ENCODE results near the gene KIAA0825.

DNA sequence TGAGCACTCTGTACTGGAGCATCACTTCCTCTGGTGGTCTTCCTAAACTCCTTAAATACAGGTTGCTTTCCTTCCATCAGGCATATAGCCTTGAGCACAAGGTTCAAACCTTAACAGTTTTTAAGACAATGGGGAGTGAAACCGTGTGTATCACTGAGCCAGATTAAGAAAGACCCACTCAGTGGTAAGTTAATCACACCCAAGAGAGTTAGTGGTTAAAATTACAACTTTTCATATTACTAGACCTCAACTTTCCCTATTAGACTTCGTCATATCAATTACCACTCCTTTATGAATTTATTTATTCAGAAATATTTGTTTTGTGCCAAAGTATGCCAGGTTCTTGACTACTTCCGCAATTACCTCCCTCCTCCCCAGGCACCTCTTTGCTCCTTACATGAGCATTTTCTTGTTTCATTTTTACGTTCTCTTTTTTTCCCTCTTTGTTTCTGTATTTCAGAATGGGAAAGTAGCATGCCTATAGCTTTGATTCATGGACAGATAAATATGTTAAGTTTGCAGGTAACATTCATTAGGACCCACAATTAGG lies 351.0 kb downstream of the KIAA0825 start:
- TF ChIP-seq, protein P1, sequence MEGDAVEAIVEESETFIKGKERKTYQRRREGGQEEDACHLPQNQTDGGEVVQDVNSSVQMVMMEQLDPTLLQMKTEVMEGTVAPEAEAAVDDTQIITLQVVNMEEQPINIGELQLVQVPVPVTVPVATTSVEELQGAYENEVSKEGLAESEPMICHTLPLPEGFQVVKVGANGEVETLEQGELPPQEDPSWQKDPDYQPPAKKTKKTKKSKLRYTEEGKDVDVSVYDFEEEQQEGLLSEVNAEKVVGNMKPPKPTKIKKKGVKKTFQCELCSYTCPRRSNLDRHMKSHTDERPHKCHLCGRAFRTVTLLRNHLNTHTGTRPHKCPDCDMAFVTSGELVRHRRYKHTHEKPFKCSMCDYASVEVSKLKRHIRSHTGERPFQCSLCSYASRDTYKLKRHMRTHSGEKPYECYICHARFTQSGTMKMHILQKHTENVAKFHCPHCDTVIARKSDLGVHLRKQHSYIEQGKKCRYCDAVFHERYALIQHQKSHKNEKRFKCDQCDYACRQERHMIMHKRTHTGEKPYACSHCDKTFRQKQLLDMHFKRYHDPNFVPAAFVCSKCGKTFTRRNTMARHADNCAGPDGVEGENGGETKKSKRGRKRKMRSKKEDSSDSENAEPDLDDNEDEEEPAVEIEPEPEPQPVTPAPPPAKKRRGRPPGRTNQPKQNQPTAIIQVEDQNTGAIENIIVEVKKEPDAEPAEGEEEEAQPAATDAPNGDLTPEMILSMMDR (conservative IDR thresholded peaks at IDR 0.05), result no peak
- no peak for TF ChIP-seq EZH2 (IDR thresholded peaks at IDR 0.05; ENCODE audit: low read depth)
